GM18526 (cell line): ENCODE results near the gene CCDC192.

ENCODE experiments used
- POLR2A ChIP-seq: IDR thresholded peaks from 3 replicates; pipeline ENCODE4 v1.6.1; 2011; ENCODE audit not compliant: insufficient read length; ENCODE audit errors: extremely low read depth

CCDC192 gene

GRCh38 chr5:127821896-127822295 is 118.7 kb downstream of the CCDC192 start:
- no peak for TF ChIP-seq POLR2A

- TF ChIP-seq POLR2A = no peak
Observed at GRCh38 chr5:127824126-127824525, 120.9 kb downstream of the CCDC192 start.

GRCh38 chr5:127826011-127826410 is 122.8 kb downstream of the CCDC192 start:
- no peak for TF ChIP-seq POLR2A

GRCh38 chr5:127827451-127827850 is 124.3 kb downstream of the CCDC192 start:
- no peak for TF ChIP-seq POLR2A

- TF ChIP-seq POLR2A = no peak
Observed at GRCh38 chr5:127830157-127830556, 127.0 kb downstream of the CCDC192 start.

- no peak for TF ChIP-seq POLR2A
Observed at GRCh38 chr5:127830829-127831598, 127.8 kb downstream of the CCDC192 start.

GRCh38 chr5:127832067-127832466 is 128.9 kb downstream of the CCDC192 start:
- no peak for TF ChIP-seq POLR2A

- TF ChIP-seq POLR2A = no peak
Observed at GRCh38 chr5:127834094-127834531, 130.9 kb downstream of the CCDC192 start.

- no peak for TF ChIP-seq POLR2A
Observed at GRCh38 chr5:127834554-127834953, 131.4 kb downstream of the CCDC192 start.

- no peak for TF ChIP-seq POLR2A
Observed at GRCh38 chr5:127838661-127839060, 135.5 kb downstream of the CCDC192 start.

GRCh38 chr5:127839072-127839471 is 135.9 kb downstream of the CCDC192 start:
- TF ChIP-seq POLR2A = no peak

- no peak for TF ChIP-seq POLR2A
Observed at GRCh38 chr5:127839496-127840197, 136.5 kb downstream of the CCDC192 start.

GRCh38 chr5:127840198-127840524 is 137.0 kb downstream of the CCDC192 start:
- TF ChIP-seq POLR2A = no peak

GRCh38 chr5:127840809-127841208 is 137.6 kb downstream of the CCDC192 start:
- no peak for TF ChIP-seq POLR2A

GRCh38 chr5:127844581-127845021 is 141.4 kb downstream of the CCDC192 start:
- TF ChIP-seq POLR2A = no peak

GRCh38 chr5:127846884-127847283 is 143.7 kb downstream of the CCDC192 start:
- TF ChIP-seq POLR2A = no peak

GRCh38 chr5:127848098-127848497 is 144.9 kb downstream of the CCDC192 start:
- TF ChIP-seq POLR2A = no peak

- TF ChIP-seq POLR2A = no peak
Observed at GRCh38 chr5:127849408-127849807, 146.2 kb downstream of the CCDC192 start.
